CD4-positive, alpha-beta T cell treated with Interleukin-17A for 4 hours (primary cell): ENCODE results near the gene FRMD8.
A peak's percentile ranks its signal among the peaks of the same experiment; 100 is the strongest.
"Not testable (repeated sequence)": the region's sequence is repeated elsewhere in the genome, so short reads cannot be mapped to it uniquely, and the experiment has no call there.

Source experiments
- DNase-seq: peaks from one replicate; pipeline ENCODE4 v3.0.0-alpha.2; 2020; ENCODE audit warnings: mixed read lengths

The FRMD8 gene

GRCh38 chr11:65438257-65439151, 52.1 kb downstream of the FRMD8 start:
- DNase-seq = no peak

DNA sequence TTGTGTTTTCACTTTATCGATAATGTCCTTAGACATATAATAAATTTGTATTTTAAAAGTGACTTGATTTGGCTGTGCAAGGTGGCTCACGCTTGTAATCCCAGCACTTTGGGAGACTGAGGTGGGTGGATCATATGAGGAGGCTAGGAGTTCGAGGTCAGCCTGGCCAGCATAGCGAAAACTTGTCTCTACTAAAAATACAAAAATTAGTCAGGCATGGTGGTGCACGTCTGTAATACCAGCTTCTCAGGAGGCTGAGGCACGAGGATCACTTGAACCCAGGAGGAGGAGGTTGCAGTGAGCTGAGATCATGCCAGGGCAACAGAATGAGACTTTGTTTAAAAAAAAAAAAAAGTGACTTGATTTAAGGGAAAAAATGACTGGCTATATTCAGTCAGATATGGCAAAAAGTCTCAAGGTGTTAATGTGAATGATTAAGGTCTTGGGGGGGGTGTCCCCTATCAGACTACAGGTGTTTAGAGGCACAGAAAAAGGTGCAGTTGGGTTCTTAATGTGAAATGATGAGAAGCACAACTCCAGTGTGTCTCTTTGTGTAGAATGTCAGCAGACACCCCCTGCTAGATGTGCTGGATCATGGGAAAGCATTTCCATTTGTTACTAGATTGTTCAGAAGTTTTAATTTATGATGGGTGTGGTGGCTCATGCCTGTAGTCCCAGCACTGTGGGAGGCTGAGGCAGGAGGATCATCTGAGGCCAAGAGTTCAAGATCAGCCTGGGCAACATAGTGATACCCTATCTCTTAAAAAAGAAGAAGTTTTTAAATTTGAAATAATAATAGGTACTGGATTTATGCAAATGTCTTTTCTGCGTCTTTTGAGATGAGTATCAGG, 53.1 kb downstream of the FRMD8 start:
- no peak for DNase-seq

GRCh38 chr11:65440831-65441499, 54.5 kb downstream of the FRMD8 start:
- peak; percentile 15 for DNase-seq

- DNase-seq = no peak
These were observed 56.5 kb downstream of the FRMD8 start for GRCh38 chr11:65442842-65443331.

GRCh38 chr11:65444314-65445051, 58.0 kb downstream of the FRMD8 start:
- no peak for DNase-seq

DNA sequence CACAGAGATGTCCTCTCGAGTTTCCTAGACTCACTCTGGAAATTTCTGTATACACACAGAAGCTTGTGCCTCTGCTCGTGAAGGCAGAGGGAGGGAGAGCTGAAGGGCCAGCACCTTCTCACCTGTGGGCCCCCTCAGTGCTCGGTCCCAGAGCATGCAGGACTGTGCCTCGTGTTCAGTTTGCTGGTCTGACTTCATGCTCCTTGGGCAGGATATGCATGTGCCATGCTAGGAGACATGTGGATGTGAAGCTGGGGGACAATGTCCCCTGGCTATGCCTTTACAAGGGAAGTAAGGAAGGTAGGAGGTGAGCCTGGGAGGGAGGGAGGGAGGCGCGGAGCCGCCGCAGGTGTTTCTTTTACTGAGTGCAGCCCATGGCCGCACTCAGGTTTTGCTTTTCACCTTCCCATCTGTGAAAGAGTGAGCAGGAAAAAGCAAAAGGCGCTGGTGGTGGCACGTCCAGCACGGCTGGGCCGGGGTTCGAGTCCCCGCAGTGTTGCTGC, 58.7 kb downstream of the FRMD8 start:
- no peak for DNase-seq

GRCh38 chr11:65445604-65446445, 59.4 kb downstream of the FRMD8 start:
- no peak for DNase-seq

GRCh38 chr11:65446446-65447277, 60.2 kb downstream of the FRMD8 start:
- DNase-seq = no peak

GRCh38 chr11:65448074-65448417, 61.6 kb downstream of the FRMD8 start:
- no peak for DNase-seq

GRCh38 chr11:65448418-65449105, 62.1 kb downstream of the FRMD8 start:
- DNase-seq = no peak

DNA sequence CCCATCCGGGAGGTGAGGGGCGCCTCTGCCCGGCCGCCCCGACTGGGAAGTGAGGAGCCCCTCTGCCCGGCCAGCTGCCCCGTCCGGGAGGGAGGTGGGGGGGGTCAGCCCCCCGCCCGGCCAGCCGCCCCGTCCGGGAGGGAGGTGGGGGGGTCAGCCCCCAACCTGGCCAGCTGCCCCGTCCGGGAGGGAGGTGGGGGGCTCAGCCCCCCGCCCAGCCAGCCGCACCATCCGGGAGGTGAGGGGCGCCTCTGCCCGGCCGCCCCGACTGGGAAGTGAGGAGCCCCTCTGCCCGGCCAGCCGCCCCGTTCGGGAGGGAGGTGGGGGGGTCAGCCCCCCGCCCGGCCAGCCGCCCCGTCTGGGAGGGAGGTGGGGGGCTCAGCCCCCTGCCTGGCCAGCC, 64.9 kb downstream of the FRMD8 start:
- DNase-seq = not testable (repeated sequence)

DNA sequence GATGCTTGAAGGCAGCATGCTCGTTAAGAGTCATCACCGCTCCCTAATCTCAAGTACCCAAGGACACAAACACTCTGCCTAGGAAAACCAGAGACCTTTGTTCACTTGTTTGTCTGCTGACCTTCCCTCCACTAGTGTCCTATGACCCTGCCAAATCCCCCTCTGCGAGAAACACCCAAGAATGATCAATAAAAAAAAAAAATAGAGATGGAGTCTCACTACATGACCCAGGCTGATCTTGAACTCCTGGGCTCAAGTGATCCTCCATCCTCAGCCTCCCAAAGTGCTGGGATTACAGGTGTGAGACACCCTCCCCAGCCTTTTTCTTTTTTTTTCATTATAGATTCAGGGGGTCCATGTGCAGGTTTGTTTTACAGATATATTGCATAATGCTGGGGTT, 65.8 kb downstream of the FRMD8 start:
- DNase-seq = not testable (repeated sequence)

DNA sequence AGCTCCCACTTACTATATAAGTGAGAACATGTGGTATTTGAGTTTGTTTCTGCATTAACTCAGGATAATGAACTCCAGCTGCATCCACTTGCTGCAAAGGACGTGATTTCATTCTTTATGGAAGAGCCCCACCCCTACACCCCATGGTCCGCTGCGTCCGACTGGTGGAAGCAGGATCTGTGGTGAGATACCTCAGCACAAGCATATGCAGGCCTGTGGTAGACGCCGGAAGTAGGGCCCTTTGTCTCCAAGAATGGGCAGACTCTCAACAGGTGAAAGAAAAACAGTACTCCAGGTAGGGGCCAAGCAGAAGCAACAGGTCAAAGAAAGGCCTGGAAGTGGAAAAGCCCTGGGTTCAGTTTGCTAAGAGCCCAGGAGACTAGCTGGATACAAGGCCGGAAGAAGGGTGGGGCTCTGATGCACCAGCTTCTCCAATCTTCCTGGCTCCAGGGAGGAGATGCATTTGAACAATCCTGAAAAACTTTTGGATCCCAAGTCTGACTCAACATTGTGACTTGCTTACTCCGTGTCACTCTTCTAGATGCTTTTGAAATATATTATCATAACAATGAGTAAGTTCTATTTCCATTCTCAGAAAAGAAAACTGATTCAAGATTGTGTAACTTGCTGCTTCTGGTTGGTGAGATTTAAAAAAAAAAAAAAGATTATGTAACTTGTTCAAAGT, 66.5 kb downstream of the FRMD8 start:
- no peak for DNase-seq

DNA sequence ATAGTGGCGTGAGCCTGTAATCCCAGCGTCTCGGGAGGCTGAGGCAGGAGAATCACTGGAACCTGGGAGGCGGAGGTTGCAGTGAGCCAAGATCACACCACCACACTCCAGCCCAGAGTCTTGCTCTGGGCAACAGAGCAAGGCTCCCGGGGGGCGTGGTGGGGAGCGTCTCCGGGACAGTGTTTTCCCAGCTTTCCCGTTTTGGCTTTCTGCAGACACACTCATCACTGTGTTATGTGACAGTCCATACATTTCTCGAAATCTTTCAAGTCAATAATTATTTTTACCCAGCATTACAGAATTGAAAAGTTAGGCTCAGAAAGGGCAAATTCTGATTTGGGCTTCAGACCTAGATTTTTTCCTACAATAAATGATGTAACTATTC, 67.9 kb downstream of the FRMD8 start:
- no peak for DNase-seq

DNA sequence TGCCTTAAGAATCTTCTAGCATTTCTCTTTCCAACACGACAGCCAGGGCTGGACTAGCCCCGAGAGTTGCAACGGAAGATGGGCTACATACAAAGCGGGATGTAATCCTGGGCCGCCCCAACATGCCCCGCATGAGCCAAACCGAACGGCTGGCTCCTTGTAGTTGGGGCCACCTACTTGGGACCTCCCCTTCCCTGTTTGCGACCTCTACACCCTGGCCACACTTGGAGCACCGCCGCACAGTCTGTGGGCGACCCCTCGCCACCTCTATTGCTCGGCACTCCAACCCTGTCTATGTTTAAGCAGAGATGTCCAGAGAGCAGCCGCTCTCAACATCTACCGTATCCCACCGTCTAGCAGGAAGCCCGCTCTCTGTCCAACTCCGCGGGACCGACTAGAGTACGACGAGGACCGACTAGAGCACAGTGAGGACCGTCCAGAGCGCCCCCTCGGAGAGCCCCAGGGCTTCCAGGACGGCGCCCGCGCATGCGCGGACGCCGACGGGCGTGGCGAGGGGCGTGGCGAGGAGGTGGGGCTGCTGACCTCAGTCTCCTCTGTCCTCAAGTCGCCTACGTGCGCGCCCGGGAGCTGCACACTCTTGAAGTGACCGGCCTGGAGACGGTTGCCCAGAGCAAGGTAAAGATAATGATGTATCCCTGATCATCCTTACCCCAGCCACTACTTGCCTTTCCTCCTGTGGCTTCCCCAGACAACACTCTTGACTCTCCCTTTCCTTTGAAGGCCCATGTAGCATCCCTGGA, 68.4 kb downstream of the FRMD8 start:
- peak; percentile 84 for DNase-seq

DNA sequence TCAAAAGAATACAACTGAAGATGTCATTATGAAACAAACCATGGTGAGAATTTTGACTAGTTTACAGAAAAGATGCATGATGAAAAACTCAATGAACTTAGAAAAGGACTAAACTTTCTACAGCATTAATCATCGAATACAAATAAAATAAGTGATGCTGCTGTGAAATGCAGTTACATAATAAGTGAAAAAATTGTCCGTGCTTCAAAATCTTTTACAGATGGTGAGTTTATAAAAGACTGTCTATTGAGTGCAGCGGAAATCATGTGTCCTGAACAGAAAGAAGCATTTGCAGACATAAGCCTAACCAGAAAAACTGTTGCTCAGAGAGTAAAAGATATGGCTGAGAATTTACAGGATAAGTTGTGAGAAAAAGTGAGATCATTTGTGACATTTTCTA, 70.0 kb downstream of the FRMD8 start:
- no peak for DNase-seq

DNA sequence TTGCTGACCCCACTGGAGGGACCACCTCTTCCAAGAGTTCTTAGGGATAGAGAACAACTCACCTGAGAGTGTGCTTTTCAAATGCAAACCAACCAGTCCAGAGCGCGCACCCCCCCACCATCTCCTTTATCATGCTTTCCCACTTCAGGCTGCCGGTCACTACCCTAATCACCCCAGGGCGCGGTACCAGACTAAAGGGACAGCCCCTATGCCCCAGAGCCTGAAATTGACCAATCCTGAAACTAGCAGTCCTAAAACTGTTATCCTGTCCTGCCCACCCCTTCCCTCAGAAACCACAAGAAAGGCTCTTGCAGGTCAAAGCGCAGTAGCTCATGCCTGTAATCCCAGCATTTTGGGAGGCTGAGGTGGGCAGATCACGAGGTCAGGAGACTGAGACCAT, 73.1 kb downstream of the FRMD8 start:
- no peak for DNase-seq
